ENCODE measurements around the gene OR4D10. TPM values are rescaled to one million over a fixed set of nuclear protein-coding genes. Genes with fewer than 3 reads are reported as not detected.

The OR4D10 gene
- total and polyA plus RNA-seq, 2 of the 8 experiments (the other 6 are each of a cell fraction or from before 2014, with no cell fraction given): not detected

- no peaks in the 10 kb centered on the region for H3K9me3 ChIP-seq (ENCODE audit: insufficient read depth in 2 of 2, low read depth in 1 of 2, low read length in 1 of 2)
- no peak overlapping the region for H4K91ac ChIP-seq (replicated peaks; ENCODE audit: insufficient read length, low read length)
- H3K23me2 ChIP-seq (ENCODE audit: low read depth, low read length): no peaks in the 10 kb centered on the region
- no peak overlapping the region for H4K5ac ChIP-seq (ENCODE audit: insufficient read length, low read depth, low read length)
- H3K18ac ChIP-seq (ENCODE audit: extremely low read depth, low read length): no peak overlapping the region
- ChIA-PET POLR2A (ENCODE audit: partially characterized antibody) (no interaction called here), CTCF (ENCODE audit: partially characterized antibody) (no interaction called here)
- H3K4ac ChIP-seq (replicated peaks; ENCODE audit: insufficient read length, low read depth, low read length): no peak overlapping the region
- no peaks in the 10 kb centered on the region for H3K4me1 ChIP-seq (replicated peaks in 1 of 4; ENCODE audit: control insufficient read depth in 3 of 4, insufficient read depth in 4 of 4, low read length in 3 of 4)
- FAIRE-seq (no peak), DNase-seq (ENCODE audit: low read depth in 1 of 2, low spot score in 2 of 2) (no peak)
- no peaks in the 10 kb centered on the region for H3K36me3 ChIP-seq (ENCODE audit: control insufficient read depth in 2 of 4, insufficient read depth in 4 of 4, low read length in 3 of 4)
- no peak overlapping the region for H3K4me2 ChIP-seq (ENCODE audit: insufficient read depth in 1 of 2, low read depth in 2 of 2, low read length in 2 of 2)
- H3K14ac ChIP-seq (ENCODE audit: insufficient read length): no peak overlapping the region
- H3K4me3 ChIP-seq (ENCODE audit: extremely low read depth in 1 of 4, insufficient read depth in 2 of 4, low read depth in 3 of 4, low read length in 4 of 4): no peak overlapping the region
- no peak overlapping the region for H3K9ac ChIP-seq (replicated peaks in 1 of 4; ENCODE audit: extremely low read depth in 1 of 4, low read depth in 3 of 4, low read length in 3 of 4)
- no peaks in the 10 kb centered on the region for H3K79me2 ChIP-seq (ENCODE audit: control insufficient read depth in 1 of 2, insufficient read depth in 2 of 2, low read length in 2 of 2)
- no peak overlapping the region for H2AK5ac ChIP-seq (ENCODE audit: low read depth, low read length)
- no peaks in the 10 kb centered on the region for H3K27me3 ChIP-seq (replicated peaks in 1 of 4; ENCODE audit: control insufficient read depth in 3 of 4, extremely low read depth in 1 of 4, insufficient read depth in 3 of 4, low read length in 3 of 4)
- H4K20me1 ChIP-seq (replicated peaks in 1 of 2; ENCODE audit: control insufficient read depth in 1 of 2, insufficient read depth in 2 of 2, low read length in 2 of 2): no peaks in the 10 kb centered on the region
- no peak overlapping the region for H3K56ac ChIP-seq (replicated peaks; ENCODE audit: insufficient read length, low read depth, low read length)
- no peak overlapping the region for H2BK20ac ChIP-seq (ENCODE audit: low read length)
- no peak overlapping the region for H3K23ac ChIP-seq (ENCODE audit: insufficient read length)
- no peak overlapping the region for H3K27ac ChIP-seq (ENCODE audit: low read depth, low read length)
- H2BK12ac ChIP-seq (ENCODE audit: low read depth, low read length): no peak overlapping the region
- H2BK120ac ChIP-seq (replicated peaks; ENCODE audit: low read depth, low read length): no peak overlapping the region
- no peak overlapping the region for H2BK5ac ChIP-seq (ENCODE audit: low read depth, low read length)
- no peak overlapping the region for H2BK15ac ChIP-seq (ENCODE audit: low read length)
- no peaks in the 10 kb centered on the region for H3K79me1 ChIP-seq (ENCODE audit: low read depth, low read length)
- no peak overlapping the region for H2AFZ ChIP-seq (ENCODE audit: low read length)
- no peak overlapping the region for H4K8ac ChIP-seq (ENCODE audit: extremely low read depth, insufficient read depth, low read length)
- TF ChIP-seq, protein P1, sequence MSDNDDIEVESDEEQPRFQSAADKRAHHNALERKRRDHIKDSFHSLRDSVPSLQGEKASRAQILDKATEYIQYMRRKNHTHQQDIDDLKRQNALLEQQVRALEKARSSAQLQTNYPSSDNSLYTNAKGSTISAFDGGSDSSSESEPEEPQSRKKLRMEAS (IDR thresholded peaks at IDR 0.05): no peak
- TF ChIP-seq CTCF (IDR thresholded peaks at IDR 0.05; ENCODE audit: control extremely low read depth in 1 of 3, insufficient read depth in 1 of 3, low read depth in 1 of 3, low read length in 3 of 3) (no peak), SIX5 (IDR thresholded peaks at IDR 0.05; ENCODE audit: low read depth, low read length) (no peak), TAF7 (optimal IDR thresholded peaks at IDR 0.05; ENCODE audit: borderline replicate concordance, low read depth, low read length) (no peak), CHD1 (IDR thresholded peaks at IDR 0.05; ENCODE audit: low read depth, low read length) (no peak), JUN (IDR thresholded peaks at IDR 0.05; ENCODE audit: low read depth, low read length) (no peak), PHF8 (conservative IDR thresholded peaks at IDR 0.05; ENCODE audit: low read depth, low read length) (no peak), EGR1 (IDR thresholded peaks at IDR 0.05; ENCODE audit: borderline replicate concordance, low read depth, low read length) (no peak), YY1 (IDR thresholded peaks at IDR 0.05; ENCODE audit: low read depth, low read length) (no peak), HDAC2 (IDR thresholded peaks at IDR 0.05; ENCODE audit: borderline replicate concordance in 1 of 2, low read depth in 2 of 2, low read length in 2 of 2) (no peak), SIN3A (conservative IDR thresholded peaks at IDR 0.05 in 1 of 2, IDR thresholded peaks at IDR 0.05 in 1 of 2; ENCODE audit: low read depth in 1 of 2, low read length in 2 of 2) (no peak), NANOG (IDR thresholded peaks at IDR 0.05; ENCODE audit: insufficient read depth, low read depth, low read length, poor library complexity, severe bottlenecking) (no peak)
Observed at GRCh38 chr11:59479906-59480305, 6.8 kb downstream of the OR4D10 start.
